Endothelial cell of umbilical vein (primary cell): ENCODE data around the gene KLK8. TPM values are rescaled to one million over a fixed set of nuclear protein-coding genes. Genes with fewer than 3 reads are reported as not detected.

Experiments used
- BruUV-seq: library from RNA; stranded (reverse); fragments of 400-500 nt; replicated peaks from 2 replicates; lab custom pipeline; 2021; lab: Mats Ljungman, UMichigan
- CTCF ChIA-PET: fragments of 300-600, 350-600 bp; sonication (Branson Sonifier 250); formaldehyde crosslinking; loops from one replicate; lab custom pipeline; 2021; ENCODE audit warnings: antibody characterized with exemption, inconsistent platforms; lab: Charles Lee
- POLR2A ChIA-PET: fragments of 300-600, 350-600 bp; sonication (Branson Sonifier 250); formaldehyde crosslinking; loops from one replicate; lab custom pipeline; 2021; ENCODE audit warnings: antibody characterized with exemption, inconsistent platforms; lab: Charles Lee
- DNase-seq: peaks from one replicate; pipeline ENCODE4 v3.0.0-alpha.2; 2011; ENCODE audit warnings: low read depth, low spot score
- FAIRE-seq: peaks from 2 replicates; lab custom pipeline; 2011; peaks lifted over from hg19 to GRCh38; lab: Jason Lieb, UNC
- H2AFZ ChIP-seq: 2 replicates; pipeline ENCODE4 v1.6.0; 2012; ENCODE audit warnings: low read depth, low read length, control low read depth, inconsistent platforms
- H3K27ac ChIP-seq: 2 replicates; pipeline ENCODE4 v1.5.1; 2011; ENCODE audit warnings: low read depth, mild to moderate bottlenecking, control low read depth, low read length, moderate library complexity; ENCODE audit not compliant: insufficient read depth
- H3K27me3 ChIP-seq, 2 experiments: 2 replicates each; pipeline versions ENCODE4 v1.6.0 to v1.6.1; 2011; ENCODE audit warnings: low read length in 2 of 2, mixed read lengths in 1 of 2; ENCODE audit not compliant: control insufficient read depth in 2 of 2, insufficient read depth in 2 of 2
- H3K36me3 ChIP-seq, 2 experiments: 2 replicates in 1 of 2; 3 replicates in 1 of 2; pipeline ENCODE4 v1.5.1; 2011; ENCODE audit warnings: low read length in 2 of 2, mild to moderate bottlenecking in 1 of 2, moderate library complexity in 1 of 2; ENCODE audit not compliant: control insufficient read depth in 2 of 2, insufficient read depth in 2 of 2; ENCODE audit errors: extremely low read depth in 1 of 2
- H3K4me1 ChIP-seq: 3 replicates; pipeline ENCODE4 v1.5.1; 2011; ENCODE audit warnings: mild to moderate bottlenecking, low read length; ENCODE audit not compliant: control insufficient read depth, insufficient read depth; ENCODE audit errors: extremely low read depth
- H3K4me2 ChIP-seq: 2 replicates; pipeline ENCODE4 v1.6.1; 2011; ENCODE audit warnings: low read length, control low read depth, mixed read lengths; ENCODE audit not compliant: insufficient read depth
- H3K4me3 ChIP-seq, 3 experiments: fragments of 200-600 bp in 1 of 3; sonication (generic), shearing (Covaris generic) in 1 of 3; replicated peaks in 1 of 3; 2 replicates each; pipeline ENCODE4 v1.5.1; 2011 to 2016; ENCODE audit warnings: control low read depth in 3 of 3, low read length in 3 of 3, mild to moderate bottlenecking in 2 of 3, inconsistent platforms in 1 of 3, low read depth in 1 of 3, moderate library complexity in 1 of 3; ENCODE audit not compliant: insufficient read depth in 1 of 3
- H3K79me2 ChIP-seq: 2 replicates; pipeline ENCODE4 v1.6.0; 2012; ENCODE audit warnings: low read length, inconsistent platforms; ENCODE audit not compliant: control insufficient read depth, insufficient read depth
- H3K9ac ChIP-seq: replicated peaks from 2 replicates; pipeline ENCODE3; 2011; ENCODE audit warnings: low read length, control low read depth; ENCODE audit not compliant: insufficient read depth; ENCODE audit errors: extremely low read depth
- H3K9me1 ChIP-seq: replicated peaks from 3 replicates; pipeline ENCODE4 v1.6.0; 2011; ENCODE audit warnings: mild to moderate bottlenecking, low read length; ENCODE audit not compliant: control insufficient read depth, insufficient read depth; ENCODE audit errors: extremely low read depth
- H3K9me3 ChIP-seq: replicated peaks from 2 replicates; pipeline ENCODE4 v1.5.1; 2012; ENCODE audit warnings: low read length, inconsistent platforms; ENCODE audit not compliant: control insufficient read depth, insufficient read depth
- H4K20me1 ChIP-seq: replicated peaks from 2 replicates; pipeline ENCODE3; 2011; ENCODE audit warnings: mild to moderate bottlenecking, low read length; ENCODE audit not compliant: control insufficient read depth, insufficient read depth; ENCODE audit errors: extremely low read depth
- EZH2 ChIP-seq: IDR thresholded peaks from 2 replicates; pipeline ENCODE4 v1.6.1; 2012; ENCODE audit warnings: borderline replicate concordance, low read depth, mild to moderate bottlenecking, moderate library complexity, low read length, inconsistent platforms; ENCODE audit not compliant: severe bottlenecking
- FOS ChIP-seq: IDR thresholded peaks from 2 replicates; pipeline ENCODE4 v1.6.1; 2011; ENCODE audit warnings: mild to moderate bottlenecking, low read length, moderate library complexity, borderline replicate concordance; ENCODE audit not compliant: insufficient read depth
- GATA2 ChIP-seq: IDR thresholded peaks from 2 replicates; pipeline ENCODE4 v1.7.0; 2011; ENCODE audit warnings: low read depth, mild to moderate bottlenecking, moderate library complexity, mixed read lengths, low read length; ENCODE audit not compliant: insufficient read length, insufficient read depth
- JUN ChIP-seq: IDR thresholded peaks from 2 replicates; pipeline ENCODE4 v1.6.1; 2011; ENCODE audit warnings: borderline replicate concordance, low read depth; ENCODE audit not compliant: insufficient read length, insufficient read depth
- MYC ChIP-seq: IDR thresholded peaks from one replicate; pipeline ENCODE4 v1.6.1; 2011; ENCODE audit warnings: mild to moderate bottlenecking, low read depth, low read length
- POLR2A ChIP-seq: IDR thresholded peaks from 2 replicates; pipeline ENCODE4 v1.6.1; 2012; ENCODE audit warnings: low read depth, mild to moderate bottlenecking, control low read depth, low read length
- POLR2AphosphoS5 ChIP-seq: IDR thresholded peaks from 2 replicates; pipeline ENCODE4 v1.6.1; 2012; ENCODE audit warnings: low read depth, mild to moderate bottlenecking, control low read depth, low read length, moderate library complexity; ENCODE audit not compliant: insufficient read depth
- dilution Hi-C: fragments of 300-500 bp; cut with MboI; formaldehyde crosslinking; loops from one replicate; pipeline ENCODE4 v1.15.0; 2019; ENCODE audit warnings: low sequenced_read_pairs; ENCODE audit not compliant: extremely low pct_ligation_motif_present
- intact Hi-C: fragments of 100-400 bp; cut with micrococcal nuclease; formaldehyde crosslinking; loops from one replicate; pipeline ENCODE4 v1.10.0; 2022
- polyA plus RNA-seq, 4 experiments: library from polyadenylated mRNA; depleted of rRNA in 3 of 4; stranded (reverse) in 3 of 4; unstranded in 1 of 4; fragments of >200 nt; gene quantifications; 2 replicates each; pipeline versions ENCODE4 v1.2.1 to v1.2.3, GENCODE V29; 2011 to 2012; ENCODE audit warnings: missing spikeins in 1 of 4
- total RNA-seq: library from RNA; stranded (reverse); gene quantifications from 2 replicates; pipeline ENCODE4 v1.2.3, GENCODE V29; 2021
- TF ChIP-seq, protein P1 (sequence below): IDR thresholded peaks from 2 replicates; pipeline ENCODE4 v1.6.1; 2011; ENCODE audit not compliant: insufficient read depth, insufficient read length
- TF ChIP-seq, protein P2 (sequence below), 2 donors: IDR thresholded peaks; 1 replicate in 1 of 2; 2 replicates in 1 of 2; pipeline ENCODE4 v1.5.1; 2011; ENCODE audit warnings: low read length in 2 of 2, mild to moderate bottlenecking in 2 of 2, moderate library complexity in 2 of 2, control low read depth in 1 of 2, inconsistent platforms in 1 of 2, low read depth in 1 of 2; ENCODE audit not compliant: insufficient read depth in 1 of 2; ENCODE audit errors: extremely low read depth in 1 of 2

Gene KLK8
- total and polyA plus RNA-seq, 2 donors (not counting 3 experiments of a cell fraction or from before 2014, with no cell fraction given): not detected

- DNase-seq: no peak
- no peak overlapping the region for H3K27ac ChIP-seq
- BruUV-seq: no TSS peak
- no peaks in the 10 kb centered on the region for H3K9me3 ChIP-seq
- H4K20me1 ChIP-seq: no peaks in the 10 kb centered on the region
- POLR2A ChIA-PET: no interaction called here
- CTCF ChIA-PET: no interaction called here
- H2AFZ ChIP-seq: no peak overlapping the region
- no peaks in the 10 kb centered on the region for H3K36me3 ChIP-seq
- H3K79me2 ChIP-seq: no peaks in the 10 kb centered on the region
- no peak for FAIRE-seq
- H3K4me3 ChIP-seq: no peak overlapping the region
- dilution Hi-C loops (no loop called here), intact Hi-C loops (no loop called here)
- no peaks in the 10 kb centered on the region for H3K27me3 ChIP-seq
- no peak overlapping the region for H3K4me2 ChIP-seq
- TF ChIP-seq, protein P1, sequence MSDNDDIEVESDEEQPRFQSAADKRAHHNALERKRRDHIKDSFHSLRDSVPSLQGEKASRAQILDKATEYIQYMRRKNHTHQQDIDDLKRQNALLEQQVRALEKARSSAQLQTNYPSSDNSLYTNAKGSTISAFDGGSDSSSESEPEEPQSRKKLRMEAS: no peak
- TF ChIP-seq EZH2: no peak
- TF ChIP-seq GATA2: no peak
- TF ChIP-seq, protein P2, sequence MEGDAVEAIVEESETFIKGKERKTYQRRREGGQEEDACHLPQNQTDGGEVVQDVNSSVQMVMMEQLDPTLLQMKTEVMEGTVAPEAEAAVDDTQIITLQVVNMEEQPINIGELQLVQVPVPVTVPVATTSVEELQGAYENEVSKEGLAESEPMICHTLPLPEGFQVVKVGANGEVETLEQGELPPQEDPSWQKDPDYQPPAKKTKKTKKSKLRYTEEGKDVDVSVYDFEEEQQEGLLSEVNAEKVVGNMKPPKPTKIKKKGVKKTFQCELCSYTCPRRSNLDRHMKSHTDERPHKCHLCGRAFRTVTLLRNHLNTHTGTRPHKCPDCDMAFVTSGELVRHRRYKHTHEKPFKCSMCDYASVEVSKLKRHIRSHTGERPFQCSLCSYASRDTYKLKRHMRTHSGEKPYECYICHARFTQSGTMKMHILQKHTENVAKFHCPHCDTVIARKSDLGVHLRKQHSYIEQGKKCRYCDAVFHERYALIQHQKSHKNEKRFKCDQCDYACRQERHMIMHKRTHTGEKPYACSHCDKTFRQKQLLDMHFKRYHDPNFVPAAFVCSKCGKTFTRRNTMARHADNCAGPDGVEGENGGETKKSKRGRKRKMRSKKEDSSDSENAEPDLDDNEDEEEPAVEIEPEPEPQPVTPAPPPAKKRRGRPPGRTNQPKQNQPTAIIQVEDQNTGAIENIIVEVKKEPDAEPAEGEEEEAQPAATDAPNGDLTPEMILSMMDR (IDR thresholded peaks at IDR 0.05; ENCODE audit: extremely low read depth in 1 of 2, insufficient read depth in 1 of 2, low read depth in 1 of 2, low read length in 2 of 2): no peak
- no peak for TF ChIP-seq POLR2A
- no peak for TF ChIP-seq JUN
- TF ChIP-seq MYC: no peak
- TF ChIP-seq POLR2AphosphoS5: no peak
- no peak for TF ChIP-seq FOS
- no peak overlapping the region for H3K9ac ChIP-seq
- no peaks in the 10 kb centered on the region for H3K4me1 ChIP-seq
- no peaks in the 10 kb centered on the region for H3K9me1 ChIP-seq
Measured at GRCh38 chr19:50977626-50978025, 23.8 kb downstream of the KLK8 start.
